Heart right ventricle (tissue), 16 donors: ENCODE measurements around the gene TOR2A. TPM values are rescaled to one million over a fixed set of nuclear protein-coding genes. Genes with fewer than 3 reads are reported as not detected.
A peak's percentile ranks its signal among the peaks of the same experiment; 100 is the strongest.

Experiments used
- ATAC-seq, 8 donors: fragments of 200-7000 bp; cut with Tn5 transposase; one replicate each; pipeline ENCODE4 v1.9.1; 2020; ENCODE audit warnings: mild to moderate bottlenecking in 8 of 8, moderate library complexity in 8 of 8, moderate number of reproducible peaks in 1 of 8
- DNase-seq, 2 donors: peaks; one replicate each; pipeline ENCODE4 v3.0.0-alpha.2; 2020
- H3K27ac ChIP-seq, 10 donors: fragments of 200-600 bp; sonication (generic) in 2 of 10; one replicate each; pipeline versions ENCODE4 v1.5.0 to v1.8.0; 2020 to 2022; ENCODE audit warnings: mild to moderate bottlenecking in 3 of 10
- H3K27me3 ChIP-seq, 7 donors: fragments of 200-600 bp; one replicate each; pipeline ENCODE4 v1.8.0; 2021 to 2022; ENCODE audit warnings: mild to moderate bottlenecking in 2 of 7
- H3K36me3 ChIP-seq, 9 donors: fragments of 200-600 bp; sonication (generic) in 1 of 9; one replicate each; pipeline versions ENCODE4 v1.5.0 to v1.8.0; 2020 to 2022; ENCODE audit warnings: mild to moderate bottlenecking in 2 of 9
- H3K4me1 ChIP-seq, 9 donors: fragments of 200-600 bp; sonication (generic) in 1 of 9; one replicate each; pipeline versions ENCODE4 v1.5.0 to v1.8.0; 2020 to 2022; ENCODE audit warnings: mild to moderate bottlenecking in 4 of 9
- H3K4me3 ChIP-seq, 10 donors: fragments of 200-600 bp; sonication (generic) in 2 of 10; one replicate each; pipeline versions ENCODE4 v1.5.0 to v1.8.0; 2020 to 2022; ENCODE audit warnings: mild to moderate bottlenecking in 7 of 10, moderate library complexity in 2 of 10
- H3K9me3 ChIP-seq, 11 donors: fragments of 200-600 bp in 10 of 11; sonication (generic) in 2 of 11; one replicate each; pipeline versions ENCODE4 v1.5.0 to v1.8.0; 2013 to 2022; ENCODE audit warnings: mild to moderate bottlenecking in 2 of 11, control low read depth in 1 of 11, moderate library complexity in 1 of 11
- WGBS, 2 donors: extraction: QIAGEN DNeasy Blood & Tissue Kit; methylation state at CpG; one replicate each; pipeline ENCODE4 v1.1.7; 2013; ENCODE audit warnings: inconsistent platforms in 1 of 2; 5-methylcytosine and 5-hydroxymethylcytosine counted together
- intact Hi-C, 10 donors: fragments of 100-400 bp; cut with DNase I; formaldehyde crosslinking; loops; one replicate each; pipeline versions ENCODE4 v1.11.1 to v1.14.2; 2022
- polyA plus RNA-seq, 2 donors: library from polyadenylated mRNA; stranded (reverse); fragments of 200-250 nt; gene quantifications; one replicate each; pipeline ENCODE4 v1.2.3, GENCODE V29; 2013
- total RNA-seq, 10 donors: library from RNA; stranded (reverse); fragmentation: NEBNext Ultra II Directional in 3 of 10; extraction: Animal tissue kit (Norgen Biotek cat#: 25700) in 3 of 10; gene quantifications; one replicate each; pipeline versions ENCODE4 v1.2.1 to v1.2.4, GENCODE V29; 2021 to 2023
- TF ChIP-seq, protein P1 (sequence below), 9 donors: fragments of 200-600 bp; sonication (generic) in 2 of 9; IDR thresholded peaks; one replicate each; pipeline versions ENCODE4 v1.5.0 to v1.8.0; 2021 to 2022; ENCODE audit warnings: antibody characterized with exemption in 9 of 9, mild to moderate bottlenecking in 5 of 9, moderate library complexity in 1 of 9
- donor health status: Arrhythmogenic right ventricular cardiomyopathy.
- donor health status: ischemic (EF 13 %, LVEDD 7.1; RV severe dilation, severe dysfunction).
- donor health status: healthy with polysubstance abuse.
- donor health status: DM: no; HTN: yes; CAD: no.
- donor health status: DM: no; HTN: no; CAD: no.
- donor health status: ischemic (EF 25% LVEDD 6.9; RV normal size, moderate dysfunction).
- donor health status: ischemic (EF 25% LVEDD 5.7; RV mildly dilated, moderate dysfunction).
- donor health status: healthy.
- donor health status: DM: yes; HTN: yes; CAD: no.
- donor health status: Ischemic cardiomyopathy.
- donor health status: ischemic (EF 35%, LVEDD 5.7; RV mildly dilated, moderate dysfunction).
- donor health status: nonischemic (EF 11% LVEDD 7.7; RV severe dilation, severe dysfunction).
- donor health status: DM: yes; HTN: yes; CAD: no.
- donor health status: PGD.
- donor health status: ischemic (EF 29% LVEDD 5.4; RV normal size, mild dysfunction).
- donor health status: nonischemic (EF 23%, LVEDD 6.1; RV moderate dilation, normal function).

TOR2A gene
- total and polyA plus RNA-seq, 12 donors = 1.5 to 7.6 (median 2.8) TPM

DNA sequence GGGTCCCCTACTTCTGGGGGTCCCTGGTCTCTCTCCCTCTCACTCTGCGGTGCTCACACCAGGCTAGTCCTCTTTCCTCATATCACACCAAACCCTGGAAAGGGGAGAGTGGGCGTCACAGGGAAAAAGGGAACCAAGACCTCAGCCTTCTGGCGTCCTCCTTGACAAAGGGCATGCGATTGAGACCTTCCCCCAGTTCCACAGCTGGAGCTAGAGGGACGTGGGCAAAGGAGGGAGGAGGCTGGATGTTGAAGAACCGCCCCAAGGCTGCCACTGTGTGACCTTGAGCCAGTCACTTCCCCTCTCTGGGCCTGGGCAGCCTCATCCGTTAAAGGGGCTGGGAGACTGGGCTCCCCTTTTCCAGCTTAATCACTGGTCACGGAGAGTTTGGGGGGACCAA, 18.5 kb upstream of the TOR2A start:
- Histone ChIP-seq H3K27ac (peak overlapping the region in 4 of 10 donors; percentile 69 to 86 (median 82)), H3K4me3 (peak overlapping the region in 2 of 10 donors; percentile 34 to 46), H3K9me3 (no peaks in the 10 kb centered on the region), H3K27me3 (peaks cover 0 to 40% (median 27%) of the 10 kb centered on the region in 7 donors), H3K36me3 (peaks cover 0 to 74% (median 24%) of the 10 kb centered on the region in 9 donors), H3K4me1 (peaks cover 5 to 68% (median 17%) of the 10 kb centered on the region in 9 donors)
- ATAC-seq (no peak), DNase-seq (no peak)
- intact Hi-C loops = no loop called here
- WGBS, 2 donors = 73 to 75% methylated on average over 7 to 8 of the region's 8 CpGs
- TF ChIP-seq, protein P1, sequence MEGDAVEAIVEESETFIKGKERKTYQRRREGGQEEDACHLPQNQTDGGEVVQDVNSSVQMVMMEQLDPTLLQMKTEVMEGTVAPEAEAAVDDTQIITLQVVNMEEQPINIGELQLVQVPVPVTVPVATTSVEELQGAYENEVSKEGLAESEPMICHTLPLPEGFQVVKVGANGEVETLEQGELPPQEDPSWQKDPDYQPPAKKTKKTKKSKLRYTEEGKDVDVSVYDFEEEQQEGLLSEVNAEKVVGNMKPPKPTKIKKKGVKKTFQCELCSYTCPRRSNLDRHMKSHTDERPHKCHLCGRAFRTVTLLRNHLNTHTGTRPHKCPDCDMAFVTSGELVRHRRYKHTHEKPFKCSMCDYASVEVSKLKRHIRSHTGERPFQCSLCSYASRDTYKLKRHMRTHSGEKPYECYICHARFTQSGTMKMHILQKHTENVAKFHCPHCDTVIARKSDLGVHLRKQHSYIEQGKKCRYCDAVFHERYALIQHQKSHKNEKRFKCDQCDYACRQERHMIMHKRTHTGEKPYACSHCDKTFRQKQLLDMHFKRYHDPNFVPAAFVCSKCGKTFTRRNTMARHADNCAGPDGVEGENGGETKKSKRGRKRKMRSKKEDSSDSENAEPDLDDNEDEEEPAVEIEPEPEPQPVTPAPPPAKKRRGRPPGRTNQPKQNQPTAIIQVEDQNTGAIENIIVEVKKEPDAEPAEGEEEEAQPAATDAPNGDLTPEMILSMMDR (IDR thresholded peaks at IDR 0.05) = no peak

DNA sequence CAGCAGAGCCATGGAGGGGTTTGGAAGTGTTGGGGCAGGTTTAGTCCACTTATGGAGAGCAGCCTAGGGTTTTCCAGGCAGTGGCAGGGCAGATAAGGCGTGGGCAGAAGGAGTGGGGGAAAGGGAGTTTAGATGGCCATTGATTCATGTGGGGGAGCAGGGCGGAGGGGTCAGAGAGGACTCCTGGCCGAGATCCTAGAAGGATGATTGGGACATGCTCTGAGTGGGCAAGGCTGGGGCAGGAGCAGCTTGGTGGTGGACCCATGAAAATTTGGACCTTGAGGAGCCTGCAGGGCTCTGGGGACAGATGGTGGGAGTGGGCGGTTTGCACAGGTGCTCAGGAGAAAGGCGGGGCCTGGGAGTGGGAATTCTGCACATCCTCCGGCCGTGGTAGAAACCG, 18.1 kb upstream of the TOR2A start:
- Histone ChIP-seq H3K27ac (peak overlapping the region in 2 of 10 donors; percentile 80 to 84), H3K4me1 (peaks cover 5 to 64% (median 17%) of the 10 kb centered on the region in 9 donors), H3K27me3 (peaks cover 0 to 40% (median 27%) of the 10 kb centered on the region in 7 donors), H3K9me3 (no peaks in the 10 kb centered on the region), H3K36me3 (peaks cover 0 to 74% (median 28%) of the 10 kb centered on the region in 9 donors), H3K4me3 (no peak overlapping the region)
- TF ChIP-seq, protein P1 (IDR thresholded peaks at IDR 0.05) = no peak
- no peak for ATAC-seq
- no peak for DNase-seq
- 72 to 82% methylated on average over 8 of the region's 8 CpGs for WGBS, 2 donors
- intact Hi-C loops = no loop called here

DNA sequence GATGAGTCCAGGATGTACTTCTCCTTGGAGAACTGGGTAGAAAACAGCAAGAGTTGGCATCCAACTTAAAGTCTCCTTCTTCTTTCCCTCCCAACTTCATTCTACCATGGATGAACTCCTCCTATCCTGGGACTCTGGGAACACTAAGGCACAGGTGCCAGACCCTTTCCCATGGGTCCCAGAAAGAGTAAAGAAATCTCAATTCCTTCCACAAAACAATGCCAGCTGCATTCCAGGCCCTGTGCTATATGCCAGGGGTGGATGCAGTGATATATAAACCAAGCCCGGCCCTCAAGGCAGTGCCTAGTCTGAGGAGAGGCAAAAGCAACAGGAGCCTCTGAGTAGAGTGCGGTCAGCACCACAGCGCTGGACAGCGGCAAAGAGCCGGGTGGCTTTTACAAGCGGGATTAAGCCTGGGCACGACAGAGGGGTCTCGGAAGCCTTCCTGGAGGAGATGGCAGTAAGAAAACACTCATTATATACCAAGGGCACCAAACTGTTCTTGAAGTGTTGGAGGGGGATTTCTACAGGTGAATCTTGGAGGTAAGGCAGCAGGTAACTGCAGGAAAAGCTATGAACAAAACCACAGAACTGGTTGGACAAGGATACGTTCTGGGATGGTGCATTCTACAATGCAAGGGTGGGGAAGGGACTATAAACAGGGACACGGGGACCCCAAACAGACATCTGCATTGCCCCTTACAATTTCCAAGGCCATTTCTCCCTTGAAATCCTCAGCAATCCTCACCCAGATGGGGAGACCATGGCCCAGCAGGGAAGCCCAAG, 16.4 kb upstream of the TOR2A start:
- H3K27me3 ChIP-seq = peaks cover 0 to 32% (median 27%) of the 10 kb centered on the region in 7 donors
- peaks cover 5 to 48% (median 12%) of the 10 kb centered on the region in 9 donors for H3K4me1 ChIP-seq
- DNase-seq (no peak), ATAC-seq (peak in 3 of 8 donors; percentile 33 to 48 (median 35))
- TF ChIP-seq, protein P1 (IDR thresholded peaks at IDR 0.05) = no peak
- intact Hi-C loops = no loop called here
- H3K36me3 ChIP-seq = peaks cover 0 to 81% (median 28%) of the 10 kb centered on the region in 9 donors
- no peaks in the 10 kb centered on the region for H3K9me3 ChIP-seq
- no peak overlapping the region for H3K4me3 ChIP-seq
- peak overlapping the region in 1 of 10 donors; percentile 22 for H3K27ac ChIP-seq
- 35 to 37% methylated on average over 10 of the region's 10 CpGs for WGBS, 2 donors

DNA sequence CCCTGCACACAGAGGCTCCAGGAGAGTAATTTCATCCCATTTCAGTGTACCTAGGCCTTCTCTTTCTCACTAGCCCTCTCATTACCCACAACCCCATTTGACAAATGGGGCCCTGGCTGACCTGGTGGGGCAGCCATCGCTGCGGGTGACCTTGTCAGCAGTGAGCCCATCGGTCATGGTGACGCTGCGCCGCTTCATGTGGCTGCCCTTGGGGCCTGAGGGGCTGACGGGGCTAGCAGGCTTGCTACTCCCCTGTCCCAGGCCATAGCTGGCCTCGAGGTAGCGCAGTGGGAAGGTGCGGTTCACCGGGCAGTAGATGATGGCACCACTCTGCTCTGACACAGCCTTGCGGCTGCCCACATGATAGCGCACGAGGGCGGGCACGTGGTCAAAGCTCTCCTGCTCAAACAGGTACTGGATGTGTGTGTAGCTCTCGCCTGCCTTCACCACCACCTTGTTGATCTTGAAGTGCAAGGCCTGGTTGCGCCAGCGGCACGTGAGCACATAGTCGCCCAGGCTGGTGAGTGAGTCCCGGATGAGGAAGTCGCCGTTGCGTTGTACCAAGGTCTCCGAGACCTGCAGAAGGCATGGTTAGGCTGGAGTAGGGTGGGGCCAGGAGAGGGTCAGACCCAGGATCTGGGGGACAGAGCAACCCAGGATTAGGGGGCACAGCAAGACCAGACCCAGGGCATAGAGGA, 14.1 kb upstream of the TOR2A start:
- Histone ChIP-seq H3K4me3 (no peak overlapping the region), H3K36me3 (peaks cover 0 to 87% (median 28%) of the 10 kb centered on the region in 9 donors), H3K27ac (no peak overlapping the region), H3K27me3 (peaks cover 0 to 13% (median 6%) of the 10 kb centered on the region in 7 donors), H3K9me3 (no peaks in the 10 kb centered on the region), H3K4me1 (peaks cover 0 to 29% (median 3%) of the 10 kb centered on the region in 9 donors)
- DNase-seq (no peak), ATAC-seq (no peak)
- 89 to 93% methylated on average over 26 of the region's 26 CpGs for WGBS, 2 donors
- TF ChIP-seq, protein P1 (IDR thresholded peaks at IDR 0.05) = no peak
- intact Hi-C loops = loop anchor here in 1 of 10 donors (5.0 kb wide), 1 partner anchor 33 kb away; no protein-coding TSS in a partner anchor
